Activated CD8-positive, alpha-beta memory T cell treated with anti-CD3 and anti-CD28 coated beads for 36 hours (primary cell): ENCODE measurements around the gene ERMN. TPM values are rescaled to one million over a fixed set of nuclear protein-coding genes. Genes with fewer than 3 reads are reported as not detected.

Experiments used
- total RNA-seq, 2 experiments: library from RNA; stranded (reverse); gene quantifications; one replicate each; pipeline ENCODE4 v1.2.3, GENCODE V29; 2021

The ERMN gene
- total RNA-seq, 2 experiments from 2014 or later: 0.57 to 0.82 TPM

Other genes with a start within 250 kb of the ERMN start
- gene GALNT5, start 68.1 kb downstream of the ERMN start, total RNA-seq: not detected
- 100 to 1,000 TPM; 245 to 247 TPM for gene CYTIP, start 118.3 kb upstream of the ERMN start, total RNA-seq